NT2/D1 (cell line): Measurements from ENCODE around the gene SQSTM1.
"Not testable (repeated sequence)": the region's sequence is repeated elsewhere in the genome, so short reads cannot be mapped to it uniquely, and the experiment has no call there.

Source experiments
- YY1 ChIP-seq: IDR thresholded peaks from 2 replicates; pipeline ENCODE4 v1.6.1; 2011; ENCODE audit not compliant: insufficient read length, insufficient read depth
- ZNF274 ChIP-seq: IDR thresholded peaks from 2 replicates; pipeline ENCODE4 v1.6.1; 2011; ENCODE audit warnings: mild to moderate bottlenecking, low read depth, low read length

- not testable (repeated sequence) for TF ChIP-seq ZNF274, YY1
Observed at GRCh38 chr5:179834871-179835270, 14.2 kb downstream of the SQSTM1 start.
